GM20431 (cell line): ENCODE measurements around the gene TNRC6A.
"Not testable (repeated sequence)": the region's sequence is repeated elsewhere in the genome, so short reads cannot be mapped to it uniquely, and the experiment has no call there.

Source experiments
- in situ Hi-C: fragments of 300-500 bp; cut with MseI, MboI; formaldehyde crosslinking; loops from one replicate; pipeline ENCODE4 v1.15.0; 2020; ENCODE audit warnings: low sequenced_read_pairs; ENCODE audit not compliant: unreplicated experiment

TNRC6A gene

DNA sequence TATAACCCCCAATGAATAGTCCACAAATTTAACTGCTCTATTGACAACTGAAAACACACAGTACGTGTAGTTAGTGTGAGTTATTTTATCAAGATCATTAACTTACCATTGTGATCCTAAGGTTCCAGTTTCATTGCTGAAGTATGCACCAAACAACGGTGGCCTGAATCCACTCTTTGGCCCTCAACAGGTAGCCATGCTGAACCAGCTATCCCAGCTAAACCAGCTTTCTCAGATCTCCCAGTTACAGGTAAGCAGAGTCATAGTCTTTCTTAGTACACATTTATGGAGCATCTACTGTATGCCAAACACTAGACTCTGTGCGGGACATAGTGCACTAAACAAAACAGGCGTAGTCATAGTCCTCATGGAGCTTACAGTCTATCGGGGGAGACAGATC is 76.0 kb downstream of the TNRC6A start:
- in situ Hi-C loops: no loop called here

DNA sequence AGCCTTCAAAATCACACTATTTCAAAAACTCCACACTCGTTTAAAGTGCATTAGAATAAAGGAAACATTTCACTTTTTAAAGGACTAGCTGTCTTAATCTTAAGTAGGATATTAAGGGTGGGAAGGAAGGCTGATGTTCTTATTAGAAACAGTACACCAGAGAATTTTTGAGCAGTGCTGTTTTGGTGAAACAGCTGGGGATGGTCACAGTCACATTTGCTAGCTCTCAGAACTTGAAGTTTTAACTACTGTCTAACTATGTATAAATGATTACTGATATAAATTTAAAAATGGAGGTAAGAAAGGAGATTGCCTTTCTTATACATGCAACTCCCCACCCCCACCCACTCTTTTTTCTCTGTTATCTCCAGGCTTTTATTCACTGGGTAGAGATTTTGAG is 77.8 kb downstream of the TNRC6A start:
- in situ Hi-C loops: no loop called here

DNA sequence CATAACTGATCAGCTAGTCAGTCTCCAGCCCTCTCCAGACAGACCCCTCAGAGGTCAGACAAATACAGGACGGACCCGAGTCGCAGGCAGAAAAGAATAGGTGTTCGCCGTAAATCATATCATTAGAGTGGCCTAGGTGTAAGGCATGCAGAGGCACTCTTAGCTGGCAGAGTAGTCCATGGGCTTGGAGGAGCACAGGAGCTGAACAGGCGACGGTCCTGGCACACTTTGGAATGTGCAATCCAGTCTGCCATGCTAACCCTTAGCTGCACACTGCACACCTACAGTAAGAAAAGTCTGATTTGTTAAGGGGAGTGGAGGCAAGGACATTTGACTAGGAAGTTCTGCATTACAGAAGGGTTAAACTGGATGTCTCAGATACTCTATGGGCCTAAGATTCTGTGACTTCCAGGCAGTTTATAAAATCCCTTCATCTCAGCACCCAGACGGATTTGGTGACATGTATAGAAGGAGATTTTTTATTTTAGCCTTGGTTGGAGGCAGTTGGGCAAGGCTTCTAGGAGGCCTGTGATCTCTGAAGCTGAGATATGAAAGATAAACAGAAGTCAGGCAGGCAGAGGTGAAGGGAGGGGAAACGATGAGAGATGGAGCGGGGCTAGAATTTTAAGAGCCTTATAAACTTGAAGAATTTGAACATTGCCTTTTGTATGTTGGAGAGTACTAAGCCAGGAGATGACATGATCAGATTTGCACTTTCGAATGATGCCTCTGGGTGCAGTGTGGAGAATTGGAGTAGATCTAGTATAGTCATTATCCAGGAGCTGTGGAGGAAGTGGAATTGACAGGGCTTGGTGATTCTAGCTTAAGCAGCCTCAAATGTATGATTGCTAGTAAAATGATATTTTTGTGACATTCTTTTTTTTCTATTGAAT is 81.7 kb downstream of the TNRC6A start:
- in situ Hi-C loops: no loop called here

DNA sequence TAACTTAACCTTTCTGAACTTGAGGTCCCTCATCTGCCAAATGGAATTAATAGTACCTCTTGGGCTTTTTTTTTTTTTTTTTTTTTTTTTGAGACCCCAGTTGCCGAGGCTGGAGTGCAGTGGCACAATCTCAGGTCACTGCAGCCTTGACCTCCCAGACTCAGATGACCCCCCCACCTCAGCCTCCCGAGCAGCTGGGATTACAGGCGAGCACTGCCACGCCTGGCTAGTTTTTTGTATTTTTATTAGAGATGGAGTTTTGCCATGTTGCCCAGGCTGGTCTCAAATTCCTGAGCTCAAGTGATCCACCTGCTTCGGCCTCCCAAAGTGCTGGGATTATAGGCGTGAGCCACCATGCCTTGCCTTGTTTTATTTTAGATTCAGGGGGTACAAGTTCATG is 83.4 kb downstream of the TNRC6A start:
- in situ Hi-C loops: not testable (repeated sequence)

DNA sequence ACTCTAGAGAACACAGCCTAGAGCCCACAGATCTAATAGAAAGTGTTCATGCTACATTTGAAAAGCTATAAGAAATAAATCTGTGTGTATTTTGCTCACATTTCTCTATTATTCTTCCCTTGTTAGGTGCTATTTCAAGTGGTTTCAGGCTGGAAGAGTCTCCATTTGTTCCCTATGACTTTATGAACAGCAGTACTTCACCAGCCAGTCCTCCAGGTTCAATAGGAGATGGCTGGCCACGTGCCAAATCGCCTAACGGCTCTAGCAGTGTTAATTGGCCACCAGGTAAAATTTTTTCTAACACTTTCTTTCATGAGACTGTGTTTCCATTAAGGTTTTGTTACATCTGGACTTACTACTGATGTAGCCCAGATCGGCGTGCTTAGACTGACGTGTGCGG is 85.6 kb downstream of the TNRC6A start:
- in situ Hi-C loops: no loop called here

DNA sequence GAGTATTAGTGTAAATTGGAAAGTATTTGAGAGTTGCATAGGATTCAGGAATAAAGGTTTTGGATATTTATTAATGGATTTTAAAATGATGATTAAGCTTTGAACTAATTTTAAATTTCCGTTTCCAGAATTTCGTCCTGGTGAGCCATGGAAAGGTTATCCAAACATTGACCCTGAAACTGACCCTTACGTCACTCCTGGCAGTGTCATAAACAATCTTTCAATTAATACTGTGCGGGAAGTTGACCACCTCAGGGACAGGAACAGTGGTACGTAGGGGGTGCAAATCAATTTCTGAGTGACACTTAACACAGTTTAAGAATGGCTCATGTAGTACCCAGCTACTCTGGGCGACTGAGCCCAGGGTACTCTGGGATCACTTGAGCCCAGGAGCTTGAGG is 87.2 kb downstream of the TNRC6A start:
- in situ Hi-C loops: no loop called here

DNA sequence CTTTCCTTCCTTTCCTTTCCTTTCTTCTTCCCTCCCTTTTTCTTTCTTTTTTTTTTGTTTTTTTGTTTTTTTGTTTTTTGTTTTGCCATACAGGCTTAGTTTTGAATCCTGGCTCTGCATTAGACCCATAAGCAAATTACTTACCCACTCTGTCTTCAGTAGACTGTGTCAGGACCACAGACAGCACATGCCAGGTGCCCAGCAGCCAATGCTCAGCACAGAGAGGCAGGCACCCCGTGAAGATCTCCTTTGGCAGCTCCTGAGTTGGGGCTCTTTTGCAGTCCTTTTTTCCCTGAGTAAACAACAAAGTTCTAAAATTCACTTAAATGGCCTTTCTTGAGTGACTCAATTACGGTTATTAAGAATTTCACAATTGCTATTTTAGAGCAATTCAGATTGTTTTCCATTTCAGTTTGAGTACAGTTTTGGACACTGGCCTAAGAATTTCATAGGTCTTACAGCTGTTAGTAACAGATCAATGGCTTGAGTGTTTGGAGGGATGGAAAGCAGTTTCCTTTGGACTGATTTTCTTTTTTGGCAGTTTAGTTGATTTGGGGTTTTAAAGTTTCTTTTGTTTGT is 90.1 kb downstream of the TNRC6A start:
- in situ Hi-C loops: no loop called here

DNA sequence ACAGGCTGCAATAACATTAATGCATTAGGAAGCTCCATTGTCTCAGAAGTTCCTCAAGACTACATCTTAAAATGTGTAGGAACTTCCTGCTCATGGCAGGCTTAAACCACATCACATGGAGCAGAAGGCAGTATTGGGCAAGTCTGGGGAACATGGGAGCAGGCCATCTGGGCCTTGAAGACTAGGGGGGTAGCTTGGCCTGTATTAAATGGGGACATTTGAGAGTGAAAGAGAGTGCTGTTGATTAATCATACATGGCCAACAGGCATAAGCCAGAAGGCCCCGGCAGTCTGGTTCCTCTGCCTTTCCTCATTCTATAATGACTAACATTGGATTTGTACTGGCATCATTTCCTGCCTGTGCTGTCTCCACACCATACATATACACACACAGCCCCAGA is 91.1 kb downstream of the TNRC6A start:
- in situ Hi-C loops: no loop called here

DNA sequence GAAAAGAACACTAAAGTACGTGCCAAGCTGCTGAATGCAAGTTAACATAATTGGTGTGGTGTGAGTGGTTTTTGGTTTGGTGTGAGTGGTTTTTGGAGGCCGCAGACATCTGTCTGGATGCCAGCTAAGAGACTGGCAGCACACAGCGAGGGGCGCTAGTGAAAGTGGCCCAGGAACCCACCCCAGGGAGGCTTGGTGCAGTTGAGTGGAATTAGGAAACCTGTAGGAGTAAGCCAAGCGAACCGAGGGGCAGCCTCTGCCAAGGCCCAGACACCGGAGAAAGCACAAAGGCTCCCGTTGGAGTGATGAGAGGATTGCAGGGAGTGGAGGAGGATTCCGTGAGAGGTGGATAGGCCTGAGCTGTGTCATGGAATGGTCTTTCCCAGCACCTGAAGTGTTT is 91.7 kb downstream of the TNRC6A start:
- in situ Hi-C loops: no loop called here

DNA sequence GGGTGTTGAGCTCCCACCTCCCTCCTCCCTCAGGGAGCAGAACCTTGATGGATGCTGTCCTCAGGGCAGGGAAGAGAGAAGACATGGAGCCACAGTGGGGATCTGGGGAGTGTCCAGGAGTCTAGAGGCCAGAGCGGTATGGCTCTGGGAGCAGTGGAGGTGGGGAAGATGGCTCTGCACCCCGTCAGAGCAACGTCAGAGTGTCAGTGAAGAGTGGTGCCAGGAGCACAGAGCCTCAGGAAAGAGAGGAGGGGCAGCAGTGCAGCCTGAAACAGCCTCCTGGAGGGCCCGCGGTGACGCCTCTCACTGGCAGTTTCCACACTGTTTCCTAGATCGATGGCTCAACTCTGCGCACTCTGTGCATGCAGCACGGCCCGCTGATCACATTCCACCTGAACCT is 93.1 kb downstream of the TNRC6A start:
- in situ Hi-C loops: no loop called here

DNA sequence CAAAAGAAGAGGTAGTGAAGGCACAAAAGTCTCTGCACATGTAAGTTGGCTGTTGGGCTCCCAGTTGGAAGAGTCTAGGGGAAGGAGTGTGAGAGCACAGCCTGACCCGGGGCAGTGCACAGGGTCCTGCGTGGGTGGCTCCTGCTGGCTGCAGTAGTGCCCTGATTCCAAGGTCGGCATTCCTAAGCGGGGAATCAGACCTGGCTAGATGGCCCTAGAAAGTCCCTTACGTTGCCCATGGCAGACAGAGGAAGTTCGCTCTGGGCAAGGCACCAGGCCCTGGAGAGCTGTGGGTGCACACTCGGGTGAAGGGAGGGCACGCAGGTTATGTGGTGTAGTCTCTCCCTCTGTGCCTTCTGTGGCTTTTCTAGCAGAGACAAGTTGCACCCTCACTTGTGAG is 93.5 kb downstream of the TNRC6A start:
- in situ Hi-C loops: no loop called here

DNA sequence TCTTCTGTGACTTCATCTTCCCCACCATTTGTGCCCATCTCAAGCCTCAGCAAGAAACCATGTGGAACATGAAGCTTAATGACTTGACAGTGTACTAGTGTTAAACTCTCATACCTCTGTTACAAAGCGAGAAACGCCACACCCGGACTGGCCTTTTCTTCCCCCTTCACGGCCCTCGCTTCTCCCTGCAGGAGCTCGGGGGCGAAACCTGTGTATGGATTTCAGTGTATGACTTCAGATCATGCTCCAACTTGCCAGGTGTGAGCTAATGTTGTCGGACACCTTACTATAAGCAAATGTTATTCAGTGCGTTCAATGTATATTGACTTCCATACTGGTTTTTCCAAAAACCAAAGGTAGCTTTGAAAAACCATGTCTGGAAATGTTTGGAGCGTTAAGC is 96.2 kb downstream of the TNRC6A start:
- in situ Hi-C loops: loop anchor here (25.0 kb wide), 1 partner anchor 262 kb away; no protein-coding TSS in a partner anchor

DNA sequence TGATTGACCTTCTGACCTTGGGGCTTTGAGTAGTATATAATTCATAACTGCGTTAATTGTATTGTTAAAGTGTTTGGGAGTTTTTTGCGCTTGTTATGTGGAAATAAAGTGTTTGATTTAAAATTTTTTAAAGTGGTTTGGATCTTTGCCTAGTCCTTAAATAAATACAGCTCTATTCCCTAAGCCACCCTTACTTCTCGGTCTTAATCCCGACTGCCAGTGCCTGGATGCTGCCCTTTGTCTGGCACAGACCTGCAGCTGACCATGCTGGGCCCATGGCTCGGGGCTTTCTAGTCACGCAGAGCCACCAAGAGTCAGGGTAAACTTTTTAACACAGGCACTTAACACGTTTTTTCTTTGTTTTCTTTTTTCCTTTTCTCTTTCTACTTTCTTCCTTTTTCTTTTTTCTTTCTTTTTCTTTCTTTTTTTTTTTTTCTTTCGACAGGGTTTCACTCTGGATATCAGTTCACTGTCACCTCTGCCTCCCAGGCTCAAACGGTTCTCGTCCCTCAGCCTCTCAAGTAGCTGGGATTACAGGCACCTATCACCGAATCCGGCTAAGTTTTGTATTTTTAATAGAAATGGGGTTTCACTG is 96.7 kb downstream of the TNRC6A start:
- in situ Hi-C loops: loop anchor here (25.0 kb wide), 1 partner anchor 261 kb away; no protein-coding TSS in a partner anchor

DNA sequence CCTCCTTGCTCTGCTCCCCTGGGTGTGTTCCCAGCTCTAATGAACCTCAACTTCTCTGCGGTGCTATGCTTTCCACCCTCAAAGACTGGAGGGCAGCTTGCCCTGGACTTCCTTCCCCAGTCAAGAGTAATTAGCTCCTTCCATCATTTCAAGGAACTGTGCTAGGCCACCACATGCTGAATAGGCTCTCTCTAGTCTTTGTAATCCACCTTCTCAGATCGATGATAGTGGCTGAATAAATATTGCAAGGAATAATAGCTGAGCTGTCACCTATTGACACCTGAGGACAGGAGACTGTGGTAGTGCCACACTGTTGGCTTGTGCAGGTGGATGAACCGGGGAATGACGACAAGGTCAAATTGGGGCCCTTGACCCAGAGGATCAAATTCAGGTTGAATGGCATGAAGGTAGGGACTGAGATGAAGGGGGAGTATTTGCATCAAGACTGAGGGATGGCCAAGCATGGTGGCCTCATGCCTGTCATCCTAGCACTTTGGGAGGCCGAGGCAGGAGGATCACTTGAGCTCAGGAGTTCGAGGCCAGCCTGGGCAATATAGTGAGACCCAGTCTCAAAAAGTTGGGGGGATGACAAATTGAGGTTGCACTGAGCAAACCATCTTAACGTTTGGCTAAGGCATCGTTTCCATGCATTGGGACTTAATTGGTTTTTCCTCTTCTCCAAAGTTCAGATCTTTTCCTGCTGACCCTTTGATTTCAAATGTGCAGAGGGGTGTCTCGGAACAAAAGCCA is 97.5 kb downstream of the TNRC6A start:
- in situ Hi-C loops: loop anchor here (25.0 kb wide), 1 partner anchor 260 kb away; no protein-coding TSS in a partner anchor

DNA sequence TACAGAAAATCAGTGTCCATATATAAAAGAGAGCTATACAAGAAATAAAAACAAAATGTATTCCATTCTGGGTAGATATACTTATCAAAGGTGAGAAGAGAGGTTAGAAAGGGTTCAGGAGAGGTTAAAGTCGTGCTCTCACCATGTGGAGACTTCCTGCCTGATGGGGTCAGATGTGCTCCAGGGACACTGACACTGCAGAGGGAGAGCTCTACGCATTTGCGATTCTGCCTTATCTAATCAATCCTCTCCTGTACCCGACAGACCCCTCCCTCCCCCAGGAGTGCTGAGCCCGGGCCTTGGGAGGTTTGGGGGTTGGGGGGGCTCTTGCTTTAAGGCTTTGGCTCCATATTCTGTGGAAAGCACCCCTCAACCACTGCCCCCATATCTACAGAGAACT is 99.7 kb downstream of the TNRC6A start:
- in situ Hi-C loops: loop anchor here (25.0 kb wide), 1 partner anchor 258 kb away; no protein-coding TSS in a partner anchor

DNA sequence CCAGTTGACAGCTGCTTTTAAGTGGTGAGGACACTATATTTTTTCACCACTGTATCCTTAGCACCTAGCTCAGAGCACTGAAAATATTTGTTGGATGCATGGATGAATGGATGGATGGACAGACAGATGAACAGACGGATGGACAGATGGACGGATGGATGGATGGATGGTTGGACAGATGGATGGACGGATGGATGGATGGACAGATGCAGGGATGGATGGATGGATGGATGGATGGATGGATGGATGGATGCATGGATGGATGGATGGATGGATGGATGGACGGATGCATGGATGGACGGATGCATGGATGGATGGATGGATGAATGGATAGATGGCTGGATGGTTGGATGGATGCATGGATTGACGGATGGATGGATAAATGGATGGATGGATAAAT is 103.9 kb downstream of the TNRC6A start:
- in situ Hi-C loops: loop anchor here (25.0 kb wide), 1 partner anchor 254 kb away; no protein-coding TSS in a partner anchor

DNA sequence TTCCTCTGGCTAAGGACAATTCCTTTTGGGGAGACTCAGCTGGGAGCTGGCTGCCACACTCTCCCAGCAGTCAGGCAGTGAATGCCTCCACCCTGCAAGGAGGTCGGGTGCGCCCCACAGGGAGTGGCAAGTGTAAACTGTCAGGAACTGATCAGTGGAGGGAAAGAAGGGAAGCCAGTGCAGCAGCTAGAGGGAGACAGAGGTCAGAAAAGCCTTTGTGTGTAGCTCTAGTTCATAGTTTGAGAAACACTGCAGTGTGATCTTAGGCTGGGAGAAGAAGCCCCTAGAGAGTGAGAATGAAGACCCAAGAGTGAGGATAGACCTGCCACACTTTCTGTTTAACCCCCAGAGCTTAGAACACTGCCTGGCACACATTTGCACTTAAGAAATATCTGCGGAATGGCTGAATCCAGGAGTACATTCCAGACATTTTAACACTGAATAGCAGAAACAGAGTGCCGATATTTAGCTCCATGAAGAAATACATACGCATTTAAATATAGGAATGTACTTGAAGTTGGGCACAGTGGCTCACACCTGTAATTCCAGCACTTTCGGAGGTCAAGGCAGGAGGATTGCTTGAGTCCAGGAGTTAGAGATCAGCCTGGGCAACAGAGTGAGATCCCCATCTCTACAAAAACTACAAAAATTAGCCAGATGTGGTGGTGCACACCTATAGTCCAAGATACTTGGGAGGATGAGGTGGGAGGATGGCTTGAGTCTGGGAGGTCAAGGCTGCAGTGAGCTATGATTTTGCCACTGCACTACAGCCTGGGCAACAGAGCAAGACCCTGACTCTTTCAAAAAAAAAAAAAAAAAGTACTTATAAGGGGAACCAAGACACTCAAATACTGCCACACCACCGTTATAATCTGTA is 105.2 kb downstream of the TNRC6A start:
- in situ Hi-C loops: loop anchor here (25.0 kb wide), 1 partner anchor 253 kb away; no protein-coding TSS in a partner anchor

DNA sequence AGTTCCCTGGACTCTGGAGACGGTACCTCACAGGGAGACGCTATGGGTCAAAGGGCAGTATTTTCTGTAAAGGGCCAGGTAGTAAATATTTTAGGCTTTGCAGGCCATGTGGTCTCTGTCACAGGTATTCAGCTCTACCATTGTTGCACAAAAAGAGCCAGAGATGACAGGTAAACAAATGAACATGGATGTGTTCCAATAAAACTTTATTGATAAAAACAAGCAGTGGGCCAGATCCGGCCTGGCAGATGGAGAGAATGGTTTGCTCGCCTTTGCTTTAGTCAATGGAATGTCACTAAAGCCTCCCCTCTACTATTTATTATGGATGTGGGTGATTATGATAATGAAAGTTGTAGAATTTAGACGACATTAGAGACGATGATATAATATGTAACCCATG is 107.4 kb downstream of the TNRC6A start:
- in situ Hi-C loops: loop anchor here (25.0 kb wide), 1 partner anchor 250 kb away; no protein-coding TSS in a partner anchor

DNA sequence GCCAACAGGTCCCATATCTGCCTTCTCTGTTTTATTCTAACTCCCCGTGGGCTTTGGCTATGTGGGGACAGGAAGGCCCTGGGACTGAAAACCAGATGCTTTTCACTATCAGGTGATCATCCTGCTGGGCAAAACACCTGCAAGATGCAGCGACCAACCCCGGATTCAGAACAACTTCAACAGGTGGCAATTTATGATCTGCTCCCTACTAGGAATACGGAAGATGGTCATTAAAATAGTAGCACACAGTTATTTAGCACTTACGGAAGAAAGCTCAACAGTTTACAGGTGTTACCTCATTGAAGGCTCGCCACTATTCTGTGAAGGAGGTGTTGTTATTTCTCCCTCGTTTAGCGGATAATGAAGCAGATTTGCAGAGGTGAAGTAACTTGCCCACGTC is 108.5 kb downstream of the TNRC6A start:
- in situ Hi-C loops: loop anchor here (25.0 kb wide), 1 partner anchor 249 kb away; no protein-coding TSS in a partner anchor
